HepG2 (cell line): ENCODE data around the gene HECTD4. TPM values are rescaled to one million over a fixed set of nuclear protein-coding genes. Genes with fewer than 3 reads are reported as not detected.

Source experiments
- ATAC-seq: fragments of 200-7000 bp; cut with Tn5 transposase; 3 replicates; pipeline ENCODE4 v1.9.1; 2020; ENCODE audit warnings: mild to moderate bottlenecking, moderate library complexity
- BruUV-seq: library from RNA; stranded (reverse); fragments of 400-500 nt; replicated peaks from 2 replicates; lab custom pipeline; 2021; lab: Mats Ljungman, UMichigan
- CTCF ChIA-PET: fragments of 300-600 bp; formaldehyde crosslinking; extraction: SDS; loops from one replicate; lab custom pipeline; 2021; ENCODE audit warnings: low total read pairs, inconsistent platforms, low intra/inter-chr PET ratio; lab: Yijun Ruan, JAX
- POLR2A ChIA-PET: fragments of 350-600 bp; sonication (Branson Sonifier 250); formaldehyde crosslinking; loops from one replicate; lab custom pipeline; 2020; ENCODE audit warnings: antibody characterized with exemption, inconsistent platforms; lab: Yijun Ruan, JAX
- DNase-seq: peaks from one replicate; pipeline ENCODE4 v3.0.0-alpha.2; 2015; ENCODE audit warnings: low spot score
- FAIRE-seq: peaks from 3 replicates; lab custom pipeline; 2011; peaks lifted over from hg19 to GRCh38; lab: Jason Lieb, UNC
- H2AFZ ChIP-seq: one replicate; pipeline ENCODE4 v1.6.1; 2011; ENCODE audit warnings: low read length, inconsistent platforms
- H3K27ac ChIP-seq: fragments of 300-600 bp; 3 replicates; pipeline ENCODE4 v1.8.0; 2011; ENCODE audit warnings: mixed run types, mild to moderate bottlenecking, mixed read lengths, low read length, inconsistent platforms; ENCODE audit not compliant: insufficient read depth; ENCODE audit errors: extremely low read length
- H3K27me3 ChIP-seq, 2 experiments: fragments of 200-600 bp in 1 of 2; 2 replicates in 1 of 2; 3 replicates in 1 of 2; pipeline versions ENCODE4 v1.6.0 to v1.8.0; 2011; ENCODE audit warnings: low read length in 2 of 2, mild to moderate bottlenecking in 2 of 2, moderate library complexity in 2 of 2, inconsistent platforms in 1 of 2; ENCODE audit not compliant: insufficient read depth in 2 of 2, control insufficient read depth in 1 of 2
- H3K36me3 ChIP-seq, 2 experiments: fragments of 200-600 bp in 1 of 2; replicated peaks in 1 of 2; 2 replicates in 1 of 2; 3 replicates in 1 of 2; pipeline versions ENCODE4 v1.5.1 to v1.8.0; 2011; ENCODE audit warnings: low read length in 2 of 2, inconsistent platforms in 1 of 2; ENCODE audit not compliant: insufficient read depth in 2 of 2, control insufficient read depth in 1 of 2
- H3K4me1 ChIP-seq: 2 replicates; pipeline ENCODE4 v1.5.1; 2012; ENCODE audit warnings: low read length, inconsistent platforms; ENCODE audit not compliant: insufficient read depth
- H3K4me2 ChIP-seq: 2 replicates; pipeline ENCODE4 v1.6.0; 2011; ENCODE audit warnings: low read depth, low read length, inconsistent platforms
- H3K4me3 ChIP-seq, 3 experiments: fragments of 200-600 bp in 1 of 3; sonication (generic), shearing (Covaris generic) in 1 of 3; replicated peaks in 1 of 3; 2 replicates each; pipeline ENCODE4 v1.5.1; 2011 to 2016; ENCODE audit warnings: low read length in 3 of 3, inconsistent platforms in 2 of 3, low read depth in 2 of 3, mild to moderate bottlenecking in 2 of 3, control low read depth in 1 of 3, mixed read lengths in 1 of 3; ENCODE audit not compliant: insufficient read depth in 1 of 3
- H3K79me2 ChIP-seq: one replicate; pipeline ENCODE4 v1.6.1; 2011; ENCODE audit warnings: low read length, inconsistent platforms; ENCODE audit not compliant: insufficient read depth
- H3K9ac ChIP-seq: 2 replicates; pipeline ENCODE4 v1.6.0; 2011; ENCODE audit warnings: mild to moderate bottlenecking, low read depth, low read length, inconsistent platforms; ENCODE audit not compliant: insufficient read depth
- H3K9me3 ChIP-seq: 2 replicates; pipeline ENCODE4 v1.5.1; 2012; ENCODE audit warnings: mild to moderate bottlenecking, low read length
- H4K20me1 ChIP-seq: 2 replicates; pipeline ENCODE4 v1.6.0; 2011; ENCODE audit warnings: inconsistent platforms, mild to moderate bottlenecking, low read length, moderate library complexity; ENCODE audit not compliant: insufficient read depth
- ATAD3A ChIP-seq: sonication (generic); formaldehyde crosslinking; IDR thresholded peaks from 2 replicates; pipeline ENCODE4 v1.4.0; 2020; ENCODE audit warnings: missing genetic modification reagents
- CAMTA2 ChIP-seq: sonication (generic); formaldehyde crosslinking; IDR thresholded peaks from 2 replicates; pipeline ENCODE4 v1.4.0; 2020; ENCODE audit warnings: mild to moderate bottlenecking, missing genetic modification reagents, borderline replicate concordance
- CREB1 ChIP-seq, 2 experiments: fragments of 450-650 bp in 1 of 2; IDR thresholded peaks; 2 replicates each; pipeline ENCODE4 v1.6.1; 2016 to 2017; ENCODE audit warnings: control low read depth in 1 of 2, mild to moderate bottlenecking in 1 of 2, missing compliant biosample characterization in 1 of 2, missing genetic modification characterization in 1 of 2
- HOXD1 ChIP-seq: sonication (generic); formaldehyde crosslinking; IDR thresholded peaks from 2 replicates; pipeline ENCODE4 v1.5.0; 2020; ENCODE audit warnings: missing genetic modification reagents
- ZBTB1 ChIP-seq: sonication (generic); formaldehyde crosslinking; IDR thresholded peaks from 2 replicates; pipeline ENCODE4 v1.4.0; 2020; ENCODE audit warnings: missing genetic modification reagents, borderline replicate concordance
- ZNF10 ChIP-seq: sonication (generic); formaldehyde crosslinking; IDR thresholded peaks from 2 replicates; pipeline ENCODE4 v1.4.0; 2020; ENCODE audit warnings: mild to moderate bottlenecking, low read depth, missing genetic modification reagents, borderline replicate concordance
- ZNF138 ChIP-seq: sonication (generic); formaldehyde crosslinking; IDR thresholded peaks from 2 replicates; pipeline ENCODE4 v1.5.0; 2020; ENCODE audit warnings: mild to moderate bottlenecking, low read depth, missing genetic modification reagents
- ZNF350 ChIP-seq: sonication (generic); formaldehyde crosslinking; IDR thresholded peaks from 2 replicates; pipeline ENCODE4 v1.4.0; 2020; ENCODE audit warnings: mild to moderate bottlenecking, low read depth, missing genetic modification reagents, borderline replicate concordance
- ZNF367 ChIP-seq: sonication (generic); formaldehyde crosslinking; IDR thresholded peaks from 2 replicates; pipeline ENCODE4 v1.4.0; 2020; ENCODE audit warnings: missing genetic modification reagents, borderline replicate concordance
- ZNF607 ChIP-seq: sonication (generic); formaldehyde crosslinking; IDR thresholded peaks from 2 replicates; pipeline ENCODE4 v1.5.1; 2020; ENCODE audit warnings: missing genetic modification reagents, mild to moderate bottlenecking, borderline replicate concordance
- ZNF749 ChIP-seq: sonication (generic); formaldehyde crosslinking; IDR thresholded peaks from 2 replicates; pipeline ENCODE4 v1.8.0; 2022; ENCODE audit warnings: mild to moderate bottlenecking, missing genetic modification reagents, moderate library complexity, borderline replicate concordance
- WGBS: methylation state at CpG from one replicate; pipeline ENCODE4 v1.1.6; 2017; ENCODE audit warnings: low lambda C conversion rate; 5-methylcytosine and 5-hydroxymethylcytosine counted together
- in situ Hi-C: cut with HindIII; loops from 2 replicates; pipeline ENCODE4 v1.10.0; 2017; ENCODE audit warnings: low pct_unique_long_range_greater_than_20kb; ENCODE audit not compliant: extremely low pct_ligation_motif_present
- intact Hi-C: fragments of 100-400 bp; cut with micrococcal nuclease; formaldehyde crosslinking; loops from one replicate; pipeline ENCODE4 v1.10.0; 2022; ENCODE audit not compliant: unreplicated experiment
- polyA plus RNA-seq, 8 experiments: library from polyadenylated mRNA; depleted of rRNA in 3 of 8; stranded (reverse) in 7 of 8; unstranded in 1 of 8; fragments of >200 nt; fragmentation: Illumina TruSeq in 4 of 8; extraction: Trizol in 4 of 8; gene quantifications; 2 replicates each; pipeline versions ENCODE4 v1.2.1 to v1.2.3, GENCODE V29; 2011 to 2016; ENCODE audit warnings: low read depth in 4 of 8, missing spikeins in 1 of 8, mixed read lengths in 1 of 8; ENCODE audit not compliant: insufficient read depth in 1 of 8
- total RNA-seq, 5 experiments: library from RNA; depleted of rRNA; stranded (reverse); fragments of >200 nt; fragmentation: Illumina TruSeq; extraction: Trizol; gene quantifications; 2 replicates each; pipeline ENCODE4 v1.2.3, GENCODE V29; 2016; ENCODE audit warnings: low read depth in 1 of 5
- TF ChIP-seq, protein P1 (sequence below): IDR thresholded peaks from 2 replicates; pipeline ENCODE4 v1.6.1; 2016; ENCODE audit warnings: control low read depth
- TF ChIP-seq, protein P2 (sequence below): sonication (generic); formaldehyde crosslinking; IDR thresholded peaks from 2 replicates; pipeline ENCODE4 v1.4.0; 2020; ENCODE audit warnings: missing genetic modification reagents
- TF ChIP-seq, protein P3 (sequence below): sonication (generic); formaldehyde crosslinking; IDR thresholded peaks from 2 replicates; pipeline ENCODE4 v1.5.0; 2020; ENCODE audit warnings: mild to moderate bottlenecking, missing genetic modification reagents
- TF ChIP-seq, protein P4 (sequence below), 2 experiments: IDR thresholded peaks; 2 replicates each; pipeline ENCODE4 v1.6.1; 2011 to 2012; ENCODE audit warnings: low read length in 2 of 2, borderline replicate concordance in 1 of 2, low read depth in 1 of 2, mild to moderate bottlenecking in 1 of 2, moderate library complexity in 1 of 2

HECTD4 gene
- total and polyA plus RNA-seq, 2 of the 13 experiments (the other 11 are each of a cell fraction or from before 2014, with no cell fraction given) = 9.0 to 11.4 TPM

DNA sequence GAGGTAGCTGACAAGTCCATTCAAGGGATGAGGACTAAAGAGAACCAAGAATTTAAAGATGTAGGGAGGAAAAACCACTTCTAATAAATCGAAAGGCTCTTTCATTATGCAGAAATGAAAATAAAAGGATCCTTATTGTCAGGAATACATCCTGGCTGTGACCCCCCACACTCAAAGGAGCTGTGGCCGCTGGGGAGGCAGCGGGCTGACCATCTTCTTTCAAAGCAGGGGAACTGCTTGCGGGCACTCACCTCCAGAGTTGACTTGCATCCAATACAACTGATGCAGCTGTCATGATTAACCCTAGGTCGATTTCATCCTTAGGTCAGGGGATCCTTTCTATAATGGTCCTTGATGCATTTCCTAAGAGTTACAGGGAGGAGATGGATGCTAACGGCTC, 221.6 kb downstream of the HECTD4 start:
- Histone ChIP-seq H3K4me1 (no peaks in the 10 kb centered on the region), H3K27me3 (no peaks in the 10 kb centered on the region), H3K36me3 (peaks cover 0 to 6% of the 10 kb centered on the region in 2 experiments; a peak in 1 of 5 replicates), H3K9ac (no peak overlapping the region), H3K27ac (no peak overlapping the region), H3K4me2 (no peak overlapping the region), H3K4me3 (no peak overlapping the region), H4K20me1 (no peaks in the 10 kb centered on the region), H3K79me2 (no peaks in the 10 kb centered on the region), H3K9me3 (no peaks in the 10 kb centered on the region), H2AFZ (no peak overlapping the region)
- FAIRE-seq (no peak), ATAC-seq (no peak), DNase-seq (no peak)
- no TSS peak for BruUV-seq
- ChIA-PET CTCF (no interaction called here), POLR2A (no interaction called here)
- in situ Hi-C loops (no loop called here), intact Hi-C loops (no loop called here)
- 100% methylated on average over 3 of the region's 6 CpGs for WGBS
- TF ChIP-seq ATAD3A (CRISPR knock-in tag) (no peak), ZNF138 (CRISPR knock-in tag) (no peak), ZNF10 (CRISPR knock-in tag) (no peak), ZNF607 (CRISPR knock-in tag) (no peak), ZNF367 (CRISPR knock-in tag) (no peak), ZNF350 (no peak), ZBTB1 (no peak), CREB1 (IDR thresholded peaks at IDR 0.05) (no peak), CREB1 (CRISPR knock-in tag; IDR thresholded peaks at IDR 0.05) (no peak), HOXD1 (no peak), ZNF749 (CRISPR knock-in tag) (no peak), CAMTA2 (CRISPR knock-in tag) (no peak)
- TF ChIP-seq, protein P1, sequence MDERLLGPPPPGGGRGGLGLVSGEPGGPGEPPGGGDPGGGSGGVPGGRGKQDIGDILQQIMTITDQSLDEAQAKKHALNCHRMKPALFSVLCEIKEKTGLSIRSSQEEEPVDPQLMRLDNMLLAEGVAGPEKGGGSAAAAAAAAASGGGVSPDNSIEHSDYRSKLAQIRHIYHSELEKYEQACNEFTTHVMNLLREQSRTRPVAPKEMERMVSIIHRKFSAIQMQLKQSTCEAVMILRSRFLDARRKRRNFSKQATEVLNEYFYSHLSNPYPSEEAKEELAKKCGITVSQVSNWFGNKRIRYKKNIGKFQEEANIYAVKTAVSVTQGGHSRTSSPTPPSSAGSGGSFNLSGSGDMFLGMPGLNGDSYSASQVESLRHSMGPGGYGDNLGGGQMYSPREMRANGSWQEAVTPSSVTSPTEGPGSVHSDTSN = no peak
- TF ChIP-seq, protein P2, sequence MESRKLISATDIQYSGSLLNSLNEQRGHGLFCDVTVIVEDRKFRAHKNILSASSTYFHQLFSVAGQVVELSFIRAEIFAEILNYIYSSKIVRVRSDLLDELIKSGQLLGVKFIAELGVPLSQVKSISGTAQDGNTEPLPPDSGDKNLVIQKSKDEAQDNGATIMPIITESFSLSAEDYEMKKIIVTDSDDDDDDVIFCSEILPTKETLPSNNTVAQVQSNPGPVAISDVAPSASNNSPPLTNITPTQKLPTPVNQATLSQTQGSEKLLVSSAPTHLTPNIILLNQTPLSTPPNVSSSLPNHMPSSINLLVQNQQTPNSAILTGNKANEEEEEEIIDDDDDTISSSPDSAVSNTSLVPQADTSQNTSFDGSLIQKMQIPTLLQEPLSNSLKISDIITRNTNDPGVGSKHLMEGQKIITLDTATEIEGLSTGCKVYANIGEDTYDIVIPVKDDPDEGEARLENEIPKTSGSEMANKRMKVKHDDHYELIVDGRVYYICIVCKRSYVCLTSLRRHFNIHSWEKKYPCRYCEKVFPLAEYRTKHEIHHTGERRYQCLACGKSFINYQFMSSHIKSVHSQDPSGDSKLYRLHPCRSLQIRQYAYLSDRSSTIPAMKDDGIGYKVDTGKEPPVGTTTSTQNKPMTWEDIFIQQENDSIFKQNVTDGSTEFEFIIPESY (CRISPR knock-in tag) = no peak
- TF ChIP-seq, protein P3, sequence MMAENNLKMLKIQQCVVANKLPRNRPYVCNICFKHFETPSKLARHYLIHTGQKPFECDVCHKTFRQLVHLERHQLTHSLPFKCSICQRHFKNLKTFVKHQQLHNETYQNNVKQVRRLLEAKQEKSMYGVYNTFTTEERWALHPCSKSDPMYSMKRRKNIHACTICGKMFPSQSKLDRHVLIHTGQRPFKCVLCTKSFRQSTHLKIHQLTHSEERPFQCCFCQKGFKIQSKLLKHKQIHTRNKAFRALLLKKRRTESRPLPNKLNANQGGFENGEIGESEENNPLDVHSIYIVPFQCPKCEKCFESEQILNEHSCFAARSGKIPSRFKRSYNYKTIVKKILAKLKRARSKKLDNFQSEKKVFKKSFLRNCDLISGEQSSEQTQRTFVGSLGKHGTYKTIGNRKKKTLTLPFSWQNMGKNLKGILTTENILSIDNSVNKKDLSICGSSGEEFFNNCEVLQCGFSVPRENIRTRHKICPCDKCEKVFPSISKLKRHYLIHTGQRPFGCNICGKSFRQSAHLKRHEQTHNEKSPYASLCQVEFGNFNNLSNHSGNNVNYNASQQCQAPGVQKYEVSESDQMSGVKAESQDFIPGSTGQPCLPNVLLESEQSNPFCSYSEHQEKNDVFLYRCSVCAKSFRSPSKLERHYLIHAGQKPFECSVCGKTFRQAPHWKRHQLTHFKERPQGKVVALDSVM (CRISPR knock-in tag) = no peak
- TF ChIP-seq, protein P4, sequence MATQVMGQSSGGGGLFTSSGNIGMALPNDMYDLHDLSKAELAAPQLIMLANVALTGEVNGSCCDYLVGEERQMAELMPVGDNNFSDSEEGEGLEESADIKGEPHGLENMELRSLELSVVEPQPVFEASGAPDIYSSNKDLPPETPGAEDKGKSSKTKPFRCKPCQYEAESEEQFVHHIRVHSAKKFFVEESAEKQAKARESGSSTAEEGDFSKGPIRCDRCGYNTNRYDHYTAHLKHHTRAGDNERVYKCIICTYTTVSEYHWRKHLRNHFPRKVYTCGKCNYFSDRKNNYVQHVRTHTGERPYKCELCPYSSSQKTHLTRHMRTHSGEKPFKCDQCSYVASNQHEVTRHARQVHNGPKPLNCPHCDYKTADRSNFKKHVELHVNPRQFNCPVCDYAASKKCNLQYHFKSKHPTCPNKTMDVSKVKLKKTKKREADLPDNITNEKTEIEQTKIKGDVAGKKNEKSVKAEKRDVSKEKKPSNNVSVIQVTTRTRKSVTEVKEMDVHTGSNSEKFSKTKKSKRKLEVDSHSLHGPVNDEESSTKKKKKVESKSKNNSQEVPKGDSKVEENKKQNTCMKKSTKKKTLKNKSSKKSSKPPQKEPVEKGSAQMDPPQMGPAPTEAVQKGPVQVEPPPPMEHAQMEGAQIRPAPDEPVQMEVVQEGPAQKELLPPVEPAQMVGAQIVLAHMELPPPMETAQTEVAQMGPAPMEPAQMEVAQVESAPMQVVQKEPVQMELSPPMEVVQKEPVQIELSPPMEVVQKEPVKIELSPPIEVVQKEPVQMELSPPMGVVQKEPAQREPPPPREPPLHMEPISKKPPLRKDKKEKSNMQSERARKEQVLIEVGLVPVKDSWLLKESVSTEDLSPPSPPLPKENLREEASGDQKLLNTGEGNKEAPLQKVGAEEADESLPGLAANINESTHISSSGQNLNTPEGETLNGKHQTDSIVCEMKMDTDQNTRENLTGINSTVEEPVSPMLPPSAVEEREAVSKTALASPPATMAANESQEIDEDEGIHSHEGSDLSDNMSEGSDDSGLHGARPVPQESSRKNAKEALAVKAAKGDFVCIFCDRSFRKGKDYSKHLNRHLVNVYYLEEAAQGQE (IDR thresholded peaks at IDR 0.05; ENCODE audit: borderline replicate concordance in 1 of 2, low read depth in 1 of 2, low read length in 2 of 2) = no peak
